HG02759 (cell line): ENCODE results near the gene GID4.
A peak's percentile ranks its signal among the peaks of the same experiment; 100 is the strongest.

Source experiments
- ATAC-seq: cut with Tn5 transposase; IDR thresholded peaks from one replicate; pipeline ENCODE4 v1.9.1; 2021; ENCODE audit warnings: mild to moderate bottlenecking, moderate library complexity; ENCODE audit not compliant: unreplicated experiment

The GID4 gene

GRCh38 chr17:18016426-18016825 lies 22.8 kb upstream of the GID4 start:
- no peak for ATAC-seq

GRCh38 chr17:18017958-18018357 lies 21.2 kb upstream of the GID4 start:
- ATAC-seq, result no peak

GRCh38 chr17:18018411-18018921 lies 20.7 kb upstream of the GID4 start:
- no peak for ATAC-seq

- no peak for ATAC-seq
Observed at GRCh38 chr17:18019838-18020154, 19.4 kb upstream of the GID4 start.

- no peak for ATAC-seq
Observed at GRCh38 chr17:18020971-18021370, 18.2 kb upstream of the GID4 start.

- ATAC-seq, result no peak
Observed at GRCh38 chr17:18021372-18021771, 17.8 kb upstream of the GID4 start.

GRCh38 chr17:18025241-18025944 lies 13.8 kb upstream of the GID4 start:
- ATAC-seq, result peak; percentile 53

GRCh38 chr17:18025945-18026776 lies 13.0 kb upstream of the GID4 start:
- no peak for ATAC-seq

GRCh38 chr17:18027280-18027679 lies 11.9 kb upstream of the GID4 start:
- no peak for ATAC-seq

- no peak for ATAC-seq
Observed at GRCh38 chr17:18028114-18028951, 10.9 kb upstream of the GID4 start.

- no peak for ATAC-seq
Observed at GRCh38 chr17:18028952-18029540, 10.2 kb upstream of the GID4 start.

- ATAC-seq, result no peak
Observed at GRCh38 chr17:18031955-18032354, 7.3 kb upstream of the GID4 start.

GRCh38 chr17:18033442-18034099 lies 5.6 kb upstream of the GID4 start:
- peak; percentile 75 for ATAC-seq

- ATAC-seq, result no peak
Observed at GRCh38 chr17:18035704-18036103, 3.5 kb upstream of the GID4 start.

GRCh38 chr17:18037486-18037885 lies 1.7 kb upstream of the GID4 start:
- ATAC-seq, result no peak

- ATAC-seq, result no peak
Observed at GRCh38 chr17:18038149-18038850, 908 bp upstream of the GID4 start.

GRCh38 chr17:18039535-18040260 lies 490 bp downstream of the GID4 start:
- peak; percentile 35 for ATAC-seq

- no peak for ATAC-seq
Observed at GRCh38 chr17:18040261-18040858, 1.2 kb downstream of the GID4 start.

- no peak for ATAC-seq
Observed at GRCh38 chr17:18041776-18042175, 2.6 kb downstream of the GID4 start.
